Measurements from ENCODE around the gene IGSF22. TPM values are rescaled to one million over a fixed set of nuclear protein-coding genes. Genes with fewer than 3 reads are reported as not detected.
"Not testable (repeated sequence)": the region's sequence is repeated elsewhere in the genome, so short reads cannot be mapped to it uniquely, and the experiment has no call there.

The IGSF22 gene
- total and polyA plus RNA-seq, 2 of the 8 experiments (the other 6 are each of a cell fraction or from before 2014, with no cell fraction given), result 0.14 TPM; not detected in 1

GRCh38 chr11:18682466-18682865 is 43.5 kb downstream of the IGSF22 start:
- no peak overlapping the region for H3K4ac ChIP-seq (replicated peaks; ENCODE audit: insufficient read length, low read depth, low read length)
- POLR2A ChIA-PET (ENCODE audit: partially characterized antibody), result no interaction called here
- H4K5ac ChIP-seq (ENCODE audit: insufficient read length, low read depth, low read length), result no peak overlapping the region
- H3K79me1 ChIP-seq (ENCODE audit: low read depth, low read length), result no peaks in the 10 kb centered on the region
- H2BK12ac ChIP-seq (ENCODE audit: low read depth, low read length), result no peak overlapping the region
- H3K4me1 ChIP-seq (replicated peaks in 1 of 4; ENCODE audit: control insufficient read depth in 3 of 4, insufficient read depth in 4 of 4, low read length in 3 of 4), result no peaks in the 10 kb centered on the region
- H3K14ac ChIP-seq (ENCODE audit: insufficient read length), result no peak overlapping the region
- no peak overlapping the region for H3K4me3 ChIP-seq (ENCODE audit: extremely low read depth in 1 of 4, insufficient read depth in 2 of 4, low read depth in 3 of 4, low read length in 4 of 4)
- no peak for TF ChIP-seq KDM5A (IDR thresholded peaks at IDR 0.05; ENCODE audit: low read length)
- no peak for DNase-seq (ENCODE audit: low read depth in 1 of 2, low spot score in 2 of 2)
- H2AK5ac ChIP-seq (ENCODE audit: low read depth, low read length), result no peak overlapping the region
- no peak overlapping the region for H3K4me2 ChIP-seq (ENCODE audit: insufficient read depth in 1 of 2, low read depth in 2 of 2, low read length in 2 of 2)
- no peaks in the 10 kb centered on the region for H3K23me2 ChIP-seq (ENCODE audit: low read depth, low read length)
- H3K9me3 ChIP-seq (ENCODE audit: insufficient read depth in 2 of 2, low read depth in 1 of 2, low read length in 1 of 2), result no peaks in the 10 kb centered on the region
- no peak overlapping the region for H3K23ac ChIP-seq (ENCODE audit: insufficient read length)
- no peak for FAIRE-seq
- no peak overlapping the region for H3K9ac ChIP-seq (replicated peaks in 1 of 4; ENCODE audit: extremely low read depth in 1 of 4, low read depth in 3 of 4, low read length in 3 of 4)
- no peak overlapping the region for H3K27ac ChIP-seq (ENCODE audit: low read depth, low read length)
- no peaks in the 10 kb centered on the region for H3K79me2 ChIP-seq (ENCODE audit: control insufficient read depth in 1 of 2, insufficient read depth in 2 of 2, low read length in 2 of 2)
- H2BK120ac ChIP-seq (replicated peaks; ENCODE audit: low read depth, low read length), result no peak overlapping the region
- no peaks in the 10 kb centered on the region for H3K36me3 ChIP-seq (ENCODE audit: control insufficient read depth in 2 of 4, insufficient read depth in 4 of 4, low read length in 3 of 4)
- no peaks in the 10 kb centered on the region for H3K27me3 ChIP-seq (replicated peaks in 1 of 4; ENCODE audit: control insufficient read depth in 3 of 4, extremely low read depth in 1 of 4, insufficient read depth in 3 of 4, low read length in 3 of 4)
- WGBS, 2 experiments (ENCODE audit: extremely low coverage in 1 of 2, insufficient coverage in 1 of 2, insufficient read length in 1 of 2, insufficient replicate concordance in 2 of 2, low coverage in 1 of 2, low lambda C conversion rate in 2 of 2, missing lambda C conversion rate in 1 of 2), result 81% methylated on average over 3 of the region's 3 CpGs; no CpG with 5 or more reads in 1 of the 2 experiments
- no peak overlapping the region for H3K56ac ChIP-seq (replicated peaks; ENCODE audit: insufficient read length, low read depth, low read length)
- no peak overlapping the region for H2BK20ac ChIP-seq (ENCODE audit: low read length)
- no peaks in the 10 kb centered on the region for H4K20me1 ChIP-seq (replicated peaks in 1 of 2; ENCODE audit: control insufficient read depth in 1 of 2, insufficient read depth in 2 of 2, low read length in 2 of 2)
- no peak overlapping the region for H4K8ac ChIP-seq (ENCODE audit: extremely low read depth, insufficient read depth, low read length)
- no peak overlapping the region for H2BK5ac ChIP-seq (ENCODE audit: low read depth, low read length)
- H3K18ac ChIP-seq (ENCODE audit: extremely low read depth, low read length), result no peak overlapping the region
- no peak overlapping the region for H2AFZ ChIP-seq (ENCODE audit: low read length)
- H2BK15ac ChIP-seq (ENCODE audit: low read length), result no peak overlapping the region
- no peak overlapping the region for H4K91ac ChIP-seq (replicated peaks; ENCODE audit: insufficient read length, low read length)
- CTCF ChIA-PET (ENCODE audit: partially characterized antibody), result interaction anchor here (0.6 to 1.0 kb wide), 3 partner anchors 10 to 74 kb away, joined by 3 read pairs; no protein-coding TSS in a partner anchor

- H3K23ac ChIP-seq (ENCODE audit: insufficient read length); H3K18ac ChIP-seq (ENCODE audit: extremely low read depth, low read length); H2BK20ac ChIP-seq (ENCODE audit: low read length); H3K79me1 ChIP-seq (ENCODE audit: low read depth, low read length); FAIRE-seq; H4K8ac ChIP-seq (ENCODE audit: extremely low read depth, insufficient read depth, low read length); H3K4me3 ChIP-seq (ENCODE audit: extremely low read depth in 1 of 4, insufficient read depth in 2 of 4, low read depth in 3 of 4, low read length in 4 of 4); H3K9ac ChIP-seq (replicated peaks in 1 of 4; ENCODE audit: extremely low read depth in 1 of 4, low read depth in 3 of 4, low read length in 3 of 4); H3K27me3 ChIP-seq (replicated peaks in 1 of 4; ENCODE audit: control insufficient read depth in 3 of 4, extremely low read depth in 1 of 4, insufficient read depth in 3 of 4, low read length in 3 of 4); H2BK12ac ChIP-seq (ENCODE audit: low read depth, low read length); H2AFZ ChIP-seq (ENCODE audit: low read length); H4K5ac ChIP-seq (ENCODE audit: insufficient read length, low read depth, low read length); H3K23me2 ChIP-seq (ENCODE audit: low read depth, low read length); H2AK5ac ChIP-seq (ENCODE audit: low read depth, low read length); H2BK15ac ChIP-seq (ENCODE audit: low read length); H3K36me3 ChIP-seq (ENCODE audit: control insufficient read depth in 2 of 4, insufficient read depth in 4 of 4, low read length in 3 of 4); H3K4ac ChIP-seq (replicated peaks; ENCODE audit: insufficient read length, low read depth, low read length); H4K20me1 ChIP-seq (replicated peaks in 1 of 2; ENCODE audit: control insufficient read depth in 1 of 2, insufficient read depth in 2 of 2, low read length in 2 of 2); H3K4me2 ChIP-seq (ENCODE audit: insufficient read depth in 1 of 2, low read depth in 2 of 2, low read length in 2 of 2); H4K91ac ChIP-seq (replicated peaks; ENCODE audit: insufficient read length, low read length); H3K27ac ChIP-seq (ENCODE audit: low read depth, low read length); H3K14ac ChIP-seq (ENCODE audit: insufficient read length); H3K4me1 ChIP-seq (replicated peaks in 1 of 4; ENCODE audit: control insufficient read depth in 3 of 4, insufficient read depth in 4 of 4, low read length in 3 of 4); POLR2A ChIA-PET (ENCODE audit: partially characterized antibody); H3K79me2 ChIP-seq (ENCODE audit: control insufficient read depth in 1 of 2, insufficient read depth in 2 of 2, low read length in 2 of 2); H3K56ac ChIP-seq (replicated peaks; ENCODE audit: insufficient read length, low read depth, low read length); H2BK5ac ChIP-seq (ENCODE audit: low read depth, low read length); H2BK120ac ChIP-seq (replicated peaks; ENCODE audit: low read depth, low read length); DNase-seq (ENCODE audit: low read depth in 1 of 2, low spot score in 2 of 2); H3K9me3 ChIP-seq (ENCODE audit: insufficient read depth in 2 of 2, low read depth in 1 of 2, low read length in 1 of 2): not testable (repeated sequence)
- 89% methylated on average over 1 of the region's 1 CpG; no CpG with 5 or more reads in 1 of the 2 experiments for WGBS, 2 experiments (ENCODE audit: extremely low coverage in 1 of 2, insufficient coverage in 1 of 2, insufficient read length in 1 of 2, insufficient replicate concordance in 2 of 2, low coverage in 1 of 2, low lambda C conversion rate in 2 of 2, missing lambda C conversion rate in 1 of 2)
- CTCF ChIA-PET (ENCODE audit: partially characterized antibody), result interaction anchor here (0.6 to 1.7 kb wide), 5 partner anchors 10 to 83 kb away, joined by 3 to 5 read pairs (median 4); no protein-coding TSS in a partner anchor
Observed at GRCh38 chr11:18681949-18682348, 44.0 kb downstream of the IGSF22 start.
